ENCODE results near the gene PNMA5. TPM values are rescaled to one million over a fixed set of nuclear protein-coding genes. Genes with fewer than 3 reads are reported as not detected.
"Not testable (repeated sequence)": the region's sequence is repeated elsewhere in the genome, so short reads cannot be mapped to it uniquely, and the experiment has no call there.

PNMA5 gene
- polyA plus RNA-seq, 1 of the 3 experiments (the other 2 are of a cell fraction) = not detected

DNA sequence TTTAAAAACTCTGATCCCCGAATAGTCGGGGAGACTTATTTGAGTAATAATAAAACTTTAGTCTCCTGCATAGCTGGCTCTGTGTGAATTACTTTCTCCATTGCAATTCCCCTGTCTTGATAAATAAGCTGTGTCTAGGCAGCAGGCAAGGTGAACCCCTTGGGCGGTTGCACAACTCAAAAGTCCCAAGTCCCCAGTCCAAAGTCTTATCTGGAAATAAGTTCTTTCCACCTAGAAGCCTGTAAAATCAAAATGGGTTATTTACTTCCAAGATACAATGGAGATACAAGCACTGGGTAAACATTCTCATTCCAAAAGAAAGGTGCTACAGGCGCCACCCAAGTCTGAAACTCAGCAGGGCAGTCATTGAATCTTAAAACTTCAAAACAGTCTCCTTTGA, 10.1 kb upstream of the PNMA5 start:
- Histone ChIP-seq H3K9me3 (no peaks in the 10 kb centered on the region), H2AFZ (ENCODE audit: low read depth) (no peak overlapping the region), H3K4me1 (ENCODE audit: control insufficient read depth in 1 of 2, insufficient read depth in 2 of 2, low read depth in 1 of 2, low read length in 1 of 2) (no peaks in the 10 kb centered on the region), H4K20me1 (ENCODE audit: insufficient read depth) (no peaks in the 10 kb centered on the region), H3K27me3 (ENCODE audit: insufficient read depth) (peaks cover 9% of the 10 kb centered on the region; the same call in 1 of the 2 replicates), H3K4me2 (no peak overlapping the region), H3K79me2 (ENCODE audit: insufficient read depth) (no peaks in the 10 kb centered on the region), H3K27ac (ENCODE audit: low read depth in 2 of 2, low read length in 1 of 2) (no peak overlapping the region), H3K9me2 (no peaks in the 10 kb centered on the region), H3K9ac (no peak overlapping the region), H3K36me3 (replicated peaks in 1 of 2; ENCODE audit: control insufficient read depth in 1 of 2, insufficient read depth in 2 of 2, low read length in 1 of 2) (no peaks in the 10 kb centered on the region), H3F3A (replicated peaks; ENCODE audit: insufficient read depth) (no peaks in the 10 kb centered on the region), H3K4me3 (ENCODE audit: low read depth in 2 of 2, low read length in 1 of 2) (no peak overlapping the region)
- WGBS (ENCODE audit: low lambda C conversion rate) = 4% methylated on average over 4 of the region's 4 CpGs
- no peak for DNase-seq
- TF ChIP-seq JUND (IDR thresholded peaks at IDR 0.05) = no peak
- TF ChIP-seq RAD21 (IDR thresholded peaks at IDR 0.05; ENCODE audit: low read length) = no peak
- no peak for TF ChIP-seq NFIC (IDR thresholded peaks at IDR 0.05; ENCODE audit: borderline replicate concordance)
- TF ChIP-seq TEAD4 (IDR thresholded peaks at IDR 0.05; ENCODE audit: borderline replicate concordance, insufficient read depth) = no peak
- TF ChIP-seq MXI1 (IDR thresholded peaks at IDR 0.05; ENCODE audit: low read depth, low read length) = no peak
- TF ChIP-seq TAF1 (IDR thresholded peaks at IDR 0.05; ENCODE audit: borderline replicate concordance, low read depth, low read length) = no peak
- TF ChIP-seq MEF2A (IDR thresholded peaks at IDR 0.05; ENCODE audit: borderline replicate concordance, low read depth) = no peak
- TF ChIP-seq, protein P1, sequence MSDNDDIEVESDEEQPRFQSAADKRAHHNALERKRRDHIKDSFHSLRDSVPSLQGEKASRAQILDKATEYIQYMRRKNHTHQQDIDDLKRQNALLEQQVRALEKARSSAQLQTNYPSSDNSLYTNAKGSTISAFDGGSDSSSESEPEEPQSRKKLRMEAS (IDR thresholded peaks at IDR 0.05; ENCODE audit: low read depth) = no peak
- ChIA-PET POLR2A (no interaction called here), CTCF (no interaction called here)

- H3K4me3 ChIP-seq (ENCODE audit: low read depth in 2 of 2, low read length in 1 of 2); H3K9me2 ChIP-seq; H2AFZ ChIP-seq (ENCODE audit: low read depth); H3K79me2 ChIP-seq (ENCODE audit: insufficient read depth); H3K27ac ChIP-seq (ENCODE audit: low read depth in 2 of 2, low read length in 1 of 2); POLR2A ChIA-PET; H4K20me1 ChIP-seq (ENCODE audit: insufficient read depth); H3K9me3 ChIP-seq; H3K9ac ChIP-seq; H3K4me1 ChIP-seq (ENCODE audit: control insufficient read depth in 1 of 2, insufficient read depth in 2 of 2, low read depth in 1 of 2, low read length in 1 of 2); H3K27me3 ChIP-seq (ENCODE audit: insufficient read depth); DNase-seq; H3K4me2 ChIP-seq; H3K36me3 ChIP-seq (replicated peaks in 1 of 2; ENCODE audit: control insufficient read depth in 1 of 2, insufficient read depth in 2 of 2, low read length in 1 of 2); H3F3A ChIP-seq (replicated peaks; ENCODE audit: insufficient read depth): not testable (repeated sequence)
- WGBS (ENCODE audit: low lambda C conversion rate) = 7% methylated on average over 2 of the region's 2 CpGs
- CTCF ChIA-PET = interaction anchor here (1.3 kb wide), 1 partner anchor 31 kb away, joined by 3 read pairs; no protein-coding TSS in a partner anchor
These were observed 8.3 kb upstream of the PNMA5 start for GRCh38 chrX:153002182-153002581.

DNA sequence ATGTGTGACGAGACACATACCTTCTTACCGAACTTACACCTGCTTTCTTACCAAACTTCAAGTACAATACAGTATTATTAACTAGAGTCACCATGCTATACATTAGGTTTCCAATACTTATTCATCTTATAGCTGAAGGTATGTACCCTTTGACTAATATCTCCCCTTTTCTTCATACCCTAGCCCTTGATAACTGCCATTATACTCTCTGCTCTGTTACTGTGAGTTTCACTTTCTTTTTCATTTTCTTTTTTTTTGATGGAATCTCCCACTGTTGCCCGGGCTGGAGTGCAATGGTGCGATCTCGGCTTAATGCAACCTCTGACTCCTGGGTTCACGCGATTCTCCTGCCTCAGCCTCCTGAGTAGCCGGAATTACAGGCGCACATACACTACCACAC, 3.4 kb upstream of the PNMA5 start:
- no peaks in the 10 kb centered on the region for H3K9me3 ChIP-seq
- H3F3A ChIP-seq (replicated peaks; ENCODE audit: insufficient read depth) = no peaks in the 10 kb centered on the region
- ChIA-PET POLR2A (no interaction called here), CTCF (interaction anchor here (1.2 to 1.6 kb wide), 2 partner anchors 35 to 56 kb away, joined by 3 to 4 read pairs; no protein-coding TSS in a partner anchor)
- no peak overlapping the region for H2AFZ ChIP-seq (ENCODE audit: low read depth)
- H3K36me3 ChIP-seq (replicated peaks in 1 of 2; ENCODE audit: control insufficient read depth in 1 of 2, insufficient read depth in 2 of 2, low read length in 1 of 2) = no peaks in the 10 kb centered on the region
- no peaks in the 10 kb centered on the region for H3K9me2 ChIP-seq
- H3K4me1 ChIP-seq (ENCODE audit: control insufficient read depth in 1 of 2, insufficient read depth in 2 of 2, low read depth in 1 of 2, low read length in 1 of 2) = no peaks in the 10 kb centered on the region
- peak overlapping the region in 1 of 2 experiments; percentile 19; a peak in 1 of 4 replicates for H3K4me3 ChIP-seq (ENCODE audit: low read depth in 2 of 2, low read length in 1 of 2)
- no peaks in the 10 kb centered on the region for H3K79me2 ChIP-seq (ENCODE audit: insufficient read depth)
- H3K4me2 ChIP-seq = peak overlapping the region; percentile 50; the same call in 1 of the 2 replicates
- H3K27ac ChIP-seq (ENCODE audit: low read depth in 2 of 2, low read length in 1 of 2) = no peak overlapping the region
- H3K27me3 ChIP-seq (ENCODE audit: insufficient read depth) = peaks cover 23% of the 10 kb centered on the region; the same call in 1 of the 2 replicates
- no peak for DNase-seq
- H4K20me1 ChIP-seq (ENCODE audit: insufficient read depth) = no peaks in the 10 kb centered on the region
- 56% methylated on average over 9 of the region's 9 CpGs for WGBS (ENCODE audit: low lambda C conversion rate)
- TF ChIP-seq, protein P2, sequence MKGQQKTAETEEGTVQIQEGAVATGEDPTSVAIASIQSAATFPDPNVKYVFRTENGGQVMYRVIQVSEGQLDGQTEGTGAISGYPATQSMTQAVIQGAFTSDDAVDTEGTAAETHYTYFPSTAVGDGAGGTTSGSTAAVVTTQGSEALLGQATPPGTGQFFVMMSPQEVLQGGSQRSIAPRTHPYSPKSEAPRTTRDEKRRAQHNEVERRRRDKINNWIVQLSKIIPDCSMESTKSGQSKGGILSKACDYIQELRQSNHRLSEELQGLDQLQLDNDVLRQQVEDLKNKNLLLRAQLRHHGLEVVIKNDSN (IDR thresholded peaks at IDR 0.05; ENCODE audit: borderline replicate concordance, low read depth) = no peak
- no peak for TF ChIP-seq CHD2 (IDR thresholded peaks at IDR 0.05; ENCODE audit: low read length, partially characterized antibody)
- TF ChIP-seq SIN3A (IDR thresholded peaks at IDR 0.05; ENCODE audit: borderline replicate concordance, low read depth, low read length) = no peak
- TF ChIP-seq POLR2AphosphoS5 (IDR thresholded peaks at IDR 0.05; ENCODE audit: low read depth, low read length) = no peak
- TF ChIP-seq FOXM1 (IDR thresholded peaks at IDR 0.05; ENCODE audit: low read depth) = no peak
- no peak for TF ChIP-seq IRF3 (IDR thresholded peaks at IDR 0.05; ENCODE audit: low read depth, low read length)
- TF ChIP-seq FOSL2 (IDR thresholded peaks at IDR 0.05; ENCODE audit: borderline replicate concordance, low read depth) = no peak
- no peak for TF ChIP-seq PBX3 (IDR thresholded peaks at IDR 0.05)
- TF ChIP-seq SMC3 (IDR thresholded peaks at IDR 0.05; ENCODE audit: low read depth, low read length) = no peak
- TF ChIP-seq, protein P1 (IDR thresholded peaks at IDR 0.05; ENCODE audit: low read depth) = no peak
- TF ChIP-seq YY1 (IDR thresholded peaks at IDR 0.05; ENCODE audit: low read depth) = no peak
- TF ChIP-seq JUND (IDR thresholded peaks at IDR 0.05) = no peak
- no peak for TF ChIP-seq RXRA (IDR thresholded peaks at IDR 0.05; ENCODE audit: borderline replicate concordance, low read depth)
- TF ChIP-seq ELF1 (IDR thresholded peaks at IDR 0.05) = no peak
- H3K9ac ChIP-seq = no peak overlapping the region
